ENCODE measurements around the gene ZFYVE1.
"Not testable (repeated sequence)": the region's sequence is repeated elsewhere in the genome, so short reads cannot be mapped to it uniquely, and the experiment has no call there.

Gene ZFYVE1

GRCh38 chr14:73008501-73008900 is 18.4 kb downstream of the ZFYVE1 start:
- H3K27me3 ChIP-seq (replicated peaks; ENCODE audit: control insufficient read depth, insufficient read depth, low read length), result no peaks in the 10 kb centered on the region
- no peak for TF ChIP-seq CTCF (IDR thresholded peaks at IDR 0.05; ENCODE audit: insufficient read depth, low read length, poor library complexity, severe bottlenecking)
- no peak overlapping the region for H3K4me3 ChIP-seq (replicated peaks; ENCODE audit: low read depth, low read length)
- no peak for DNase-seq (ENCODE audit: extremely low read depth, insufficient read length)
- H3K36me3 ChIP-seq (ENCODE audit: control insufficient read depth, insufficient read depth, low read length), result peaks cover 2% of the 10 kb centered on the region; the same call in 1 of the 2 replicates

- Histone ChIP-seq H3K4me3 (replicated peaks; ENCODE audit: low read depth, low read length) (no peak overlapping the region), H3K27me3 (replicated peaks; ENCODE audit: control insufficient read depth, insufficient read depth, low read length) (no peaks in the 10 kb centered on the region), H3K36me3 (ENCODE audit: control insufficient read depth, insufficient read depth, low read length) (peaks cover 2% of the 10 kb centered on the region; the same call in 1 of the 2 replicates)
- DNase-seq (ENCODE audit: extremely low read depth, insufficient read length), result no peak
- TF ChIP-seq CTCF (IDR thresholded peaks at IDR 0.05; ENCODE audit: insufficient read depth, low read length, poor library complexity, severe bottlenecking), result no peak
Measured at GRCh38 chr14:73007835-73008234, 19.1 kb downstream of the ZFYVE1 start.

- not testable (repeated sequence) for DNase-seq (ENCODE audit: extremely low read depth, insufficient read length); H3K4me3 ChIP-seq (replicated peaks; ENCODE audit: low read depth, low read length); H3K27me3 ChIP-seq (replicated peaks; ENCODE audit: control insufficient read depth, insufficient read depth, low read length); H3K36me3 ChIP-seq (ENCODE audit: control insufficient read depth, insufficient read depth, low read length)
Measured at GRCh38 chr14:73004641-73005040, 22.3 kb downstream of the ZFYVE1 start.

- no peak for TF ChIP-seq CTCF (IDR thresholded peaks at IDR 0.05; ENCODE audit: insufficient read depth, low read length, poor library complexity, severe bottlenecking)
- DNase-seq (ENCODE audit: extremely low read depth, insufficient read length), result no peak
- Histone ChIP-seq H3K36me3 (ENCODE audit: control insufficient read depth, insufficient read depth, low read length) (peaks cover 2% of the 10 kb centered on the region), H3K4me3 (replicated peaks; ENCODE audit: low read depth, low read length) (no peak overlapping the region), H3K27me3 (replicated peaks; ENCODE audit: control insufficient read depth, insufficient read depth, low read length) (no peaks in the 10 kb centered on the region)
Measured at GRCh38 chr14:73003681-73004080, 23.2 kb downstream of the ZFYVE1 start.

- no peak for TF ChIP-seq CTCF (IDR thresholded peaks at IDR 0.05; ENCODE audit: insufficient read depth, low read length, poor library complexity, severe bottlenecking)
- no peak for DNase-seq (ENCODE audit: extremely low read depth, insufficient read length)
- Histone ChIP-seq H3K4me3 (replicated peaks; ENCODE audit: low read depth, low read length) (no peak overlapping the region), H3K27me3 (replicated peaks; ENCODE audit: control insufficient read depth, insufficient read depth, low read length) (no peaks in the 10 kb centered on the region), H3K36me3 (ENCODE audit: control insufficient read depth, insufficient read depth, low read length) (peaks cover 10% of the 10 kb centered on the region)
Measured at GRCh38 chr14:73000073-73000472, 26.8 kb downstream of the ZFYVE1 start.

GRCh38 chr14:72999316-72999715 is 27.6 kb downstream of the ZFYVE1 start:
- no peak for DNase-seq (ENCODE audit: extremely low read depth, insufficient read length)
- H3K4me3 ChIP-seq (replicated peaks; ENCODE audit: low read depth, low read length), result no peak overlapping the region
- peaks cover 10% of the 10 kb centered on the region for H3K36me3 ChIP-seq (ENCODE audit: control insufficient read depth, insufficient read depth, low read length)
- H3K27me3 ChIP-seq (replicated peaks; ENCODE audit: control insufficient read depth, insufficient read depth, low read length), result no peaks in the 10 kb centered on the region
- TF ChIP-seq CTCF (IDR thresholded peaks at IDR 0.05; ENCODE audit: insufficient read depth, low read length, poor library complexity, severe bottlenecking), result no peak
